Parathyroid adenoma (tissue), 2 donors: ENCODE measurements around the gene UTS2R.

Experiments
- H2AFZ ChIP-seq: fragments of 300-600 bp; sonication (generic); one replicate; pipeline ENCODE4 v1.7.0; 2017; ENCODE audit warnings: antibody characterized with exemption, mild to moderate bottlenecking
- H3K27ac ChIP-seq: fragments of 300-600 bp; sonication (generic); one replicate; pipeline ENCODE4 v1.7.0; 2017
- H3K27me3 ChIP-seq: fragments of 300-600 bp; sonication (generic); one replicate; pipeline ENCODE4 v1.7.0; 2017; ENCODE audit warnings: low read length; ENCODE audit not compliant: control insufficient read depth, insufficient read depth
- H3K36me3 ChIP-seq: fragments of 300-600 bp; sonication (generic); one replicate; pipeline ENCODE4 v1.7.0; 2017; ENCODE audit warnings: low read length; ENCODE audit not compliant: control insufficient read depth, insufficient read depth
- H3K4me1 ChIP-seq: fragments of 300-600 bp; sonication (generic); one replicate; pipeline ENCODE4 v1.7.0; 2017; ENCODE audit warnings: control low read depth
- H3K4me2 ChIP-seq: fragments of 300-600 bp; sonication (generic); one replicate; pipeline ENCODE4 v1.7.0; 2017; ENCODE audit warnings: low read length
- H3K4me3 ChIP-seq: fragments of 300-600 bp; sonication (generic); one replicate; pipeline ENCODE4 v1.7.0; 2017; ENCODE audit warnings: low read depth, low read length
- H3K79me2 ChIP-seq: fragments of 300-600 bp; sonication (generic); one replicate; pipeline ENCODE4 v1.7.0; 2017; ENCODE audit warnings: control low read depth
- H3K9ac ChIP-seq: fragments of 300-600 bp; sonication (generic); one replicate; pipeline ENCODE4 v1.7.0; 2017; ENCODE audit warnings: mild to moderate bottlenecking
- H3K9me3 ChIP-seq: fragments of 300-600 bp; sonication (generic); one replicate; pipeline ENCODE4 v1.7.0; 2017; ENCODE audit warnings: low read length; ENCODE audit not compliant: control insufficient read depth
- CTCF ChIP-seq: fragments of 300-600 bp; sonication (generic); IDR thresholded peaks from one replicate; pipeline ENCODE4 v1.7.0; 2017; ENCODE audit warnings: antibody characterized with exemption, mild to moderate bottlenecking
- donor health status: primary hyperparathyroidism.

The UTS2R gene

GRCh38 chr17:82334622-82335394 lies 36.8 kb upstream of the UTS2R start:
- no peak overlapping the region for H3K27ac ChIP-seq
- H3K79me2 ChIP-seq = no peaks in the 10 kb centered on the region
- peaks cover 12% of the 10 kb centered on the region for H3K4me1 ChIP-seq
- H3K4me3 ChIP-seq = peak overlapping the region; percentile 36
- H3K9me3 ChIP-seq = no peaks in the 10 kb centered on the region
- H3K4me2 ChIP-seq = peak overlapping the region; percentile 58
- TF ChIP-seq CTCF = no peak
- H2AFZ ChIP-seq = no peak overlapping the region
- H3K27me3 ChIP-seq = no peaks in the 10 kb centered on the region
- no peaks in the 10 kb centered on the region for H3K36me3 ChIP-seq
- H3K9ac ChIP-seq = no peak overlapping the region

- Histone ChIP-seq H3K4me1 (no peaks in the 10 kb centered on the region), H3K4me3 (no peak overlapping the region), H3K4me2 (peak overlapping the region; percentile 35), H2AFZ (peak overlapping the region; percentile 7), H3K79me2 (no peaks in the 10 kb centered on the region), H3K9ac (no peak overlapping the region), H3K36me3 (no peaks in the 10 kb centered on the region), H3K27me3 (no peaks in the 10 kb centered on the region), H3K27ac (no peak overlapping the region), H3K9me3 (no peaks in the 10 kb centered on the region)
- TF ChIP-seq CTCF = no peak
These were observed 32.5 kb upstream of the UTS2R start for GRCh38 chr17:82338858-82339633.

- Histone ChIP-seq H3K4me2 (peak overlapping the region; percentile 35), H3K4me1 (no peaks in the 10 kb centered on the region), H3K27me3 (no peaks in the 10 kb centered on the region), H3K36me3 (no peaks in the 10 kb centered on the region), H3K9me3 (no peaks in the 10 kb centered on the region), H3K79me2 (no peaks in the 10 kb centered on the region), H3K9ac (no peak overlapping the region), H3K27ac (no peak overlapping the region), H2AFZ (peak overlapping the region; percentile 7), H3K4me3 (no peak overlapping the region)
- TF ChIP-seq CTCF = no peak
These were observed 31.7 kb upstream of the UTS2R start for GRCh38 chr17:82339634-82340580.

- Histone ChIP-seq H3K4me1 (no peaks in the 10 kb centered on the region), H3K79me2 (no peaks in the 10 kb centered on the region), H3K9ac (no peak overlapping the region), H3K9me3 (no peaks in the 10 kb centered on the region), H3K27ac (no peak overlapping the region), H3K4me3 (no peak overlapping the region), H3K27me3 (no peaks in the 10 kb centered on the region), H3K4me2 (no peak overlapping the region), H2AFZ (no peak overlapping the region), H3K36me3 (no peaks in the 10 kb centered on the region)
- no peak for TF ChIP-seq CTCF
These were observed 29.0 kb upstream of the UTS2R start for GRCh38 chr17:82342361-82343079.
